ENCODE results near the gene ZFP3. TPM values are rescaled to one million over a fixed set of nuclear protein-coding genes. Genes with fewer than 3 reads are reported as not detected.
"Not testable (repeated sequence)": the region's sequence is repeated elsewhere in the genome, so short reads cannot be mapped to it uniquely, and the experiment has no call there.

Gene ZFP3
- not detected in 2 replicates for total RNA-seq (2014; rRNA removed; shearing (Covaris generic))
- not detected in 2 replicates for polyA plus RNA-seq (2015; cell fraction: cytosol; rRNA removed)
- polyA plus RNA-seq (2015; cell fraction: nucleus; rRNA removed) = not detected in 2 replicates

DNA sequence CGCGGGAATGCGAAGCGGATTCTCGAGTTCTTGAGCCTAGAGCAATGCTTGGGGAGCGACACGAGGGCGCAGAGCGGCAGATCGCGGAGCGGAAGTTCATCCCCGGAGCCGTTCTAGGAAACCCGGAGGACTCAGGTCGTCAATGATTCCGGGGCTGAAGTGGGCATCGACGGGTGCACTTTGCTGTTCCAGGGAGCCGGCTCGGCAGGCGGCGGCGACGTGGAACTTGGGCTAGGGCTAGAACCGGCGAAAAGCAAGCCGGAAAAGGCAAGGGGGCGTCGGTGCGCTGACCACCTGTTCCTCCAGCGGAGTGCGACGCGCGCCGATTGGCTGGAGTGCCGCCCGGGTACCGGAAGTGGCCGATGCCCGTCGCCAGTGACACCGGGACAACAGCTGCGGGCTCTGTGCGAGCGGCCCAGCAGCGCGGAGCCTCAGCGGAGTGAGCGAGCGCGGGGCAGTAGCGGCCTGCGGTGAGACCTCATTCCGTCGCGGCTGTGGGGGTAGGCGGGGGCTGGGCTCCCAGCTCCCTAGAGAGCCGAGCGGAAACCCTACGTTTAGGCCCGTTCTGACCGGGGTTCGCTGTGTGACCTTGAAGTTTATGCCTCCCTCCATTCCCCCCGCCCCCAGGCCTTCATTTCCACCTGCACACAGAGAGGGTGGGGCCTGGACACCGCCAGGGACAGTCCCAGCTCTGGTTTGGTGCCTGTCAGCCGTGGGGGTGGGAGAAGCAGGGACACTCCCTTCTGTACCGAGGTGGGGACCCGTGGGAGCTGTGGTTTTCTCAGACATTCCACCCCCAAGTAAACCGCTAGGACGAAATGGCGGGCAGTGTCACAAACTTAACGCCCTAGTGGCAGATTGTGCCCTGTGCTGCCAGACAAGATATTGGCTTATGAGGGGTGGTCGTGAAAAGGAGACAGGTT is at the start of gene ZFP3:
ZFP3 (plus strand) TSS at position 362 of the 923 bp plus-strand sequence. CDS start 13,038 bp downstream, outside the sequence.
- DNase-seq (ENCODE audit: low read depth) = no peak

DNA sequence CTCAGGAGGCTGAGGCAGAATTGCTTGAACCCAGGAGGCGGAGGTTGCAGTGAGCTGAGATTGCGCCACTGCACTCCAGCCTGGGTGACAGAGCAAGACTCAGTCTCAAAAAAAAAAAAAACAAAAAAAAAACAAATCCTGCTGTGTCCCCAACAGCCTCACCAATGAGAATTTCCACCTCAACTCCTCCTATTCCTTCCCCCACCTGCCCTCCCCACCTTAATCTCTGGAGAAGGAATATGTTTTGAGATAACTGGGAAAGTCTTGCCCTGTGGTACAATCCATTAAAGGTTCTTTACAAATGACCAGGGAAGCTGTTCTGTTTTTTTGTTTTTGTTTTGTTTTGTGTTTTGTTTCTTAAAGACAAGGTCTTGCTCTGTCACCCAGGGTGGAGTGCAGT is 48.1 kb upstream of the ZFP3 start:
- DNase-seq (ENCODE audit: low read depth) = not testable (repeated sequence)

DNA sequence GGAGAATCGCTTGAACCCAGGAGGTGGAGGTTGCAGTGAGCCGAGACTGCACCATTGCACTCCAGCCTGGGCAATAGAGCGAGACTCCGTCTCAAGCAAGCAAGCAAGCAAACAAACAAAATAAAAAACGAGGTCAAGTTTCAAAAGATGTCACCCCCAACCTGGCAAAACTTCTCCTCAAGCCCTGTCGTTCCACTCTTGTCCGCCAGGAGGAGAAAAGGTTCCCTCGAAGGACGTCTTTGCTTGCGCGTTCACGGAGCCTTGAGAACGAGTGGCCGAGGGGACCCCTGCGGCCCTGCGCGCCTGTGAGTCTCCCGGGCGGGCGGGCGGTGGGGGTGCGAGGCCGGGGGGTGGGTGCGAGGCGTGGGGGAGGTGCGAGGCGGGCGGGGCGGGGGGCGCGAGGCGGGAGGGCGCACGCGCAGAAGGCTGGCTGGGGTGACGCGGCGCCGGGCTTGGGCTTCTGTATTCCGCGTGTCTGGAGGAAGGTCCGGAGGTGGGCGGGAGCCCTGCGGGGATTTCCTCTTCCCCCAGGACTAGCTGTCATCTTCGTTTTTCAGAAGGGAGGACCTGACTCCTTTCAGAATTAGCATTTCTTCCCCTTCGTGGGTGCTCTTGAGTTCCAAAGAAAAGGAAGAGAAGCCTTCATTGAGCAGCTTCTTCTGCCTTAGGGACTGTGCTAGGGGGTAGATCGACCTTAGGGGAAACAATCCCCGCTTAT is 46.7 kb upstream of the ZFP3 start:
- peak; percentile 38 for DNase-seq (ENCODE audit: low read depth)

DNA sequence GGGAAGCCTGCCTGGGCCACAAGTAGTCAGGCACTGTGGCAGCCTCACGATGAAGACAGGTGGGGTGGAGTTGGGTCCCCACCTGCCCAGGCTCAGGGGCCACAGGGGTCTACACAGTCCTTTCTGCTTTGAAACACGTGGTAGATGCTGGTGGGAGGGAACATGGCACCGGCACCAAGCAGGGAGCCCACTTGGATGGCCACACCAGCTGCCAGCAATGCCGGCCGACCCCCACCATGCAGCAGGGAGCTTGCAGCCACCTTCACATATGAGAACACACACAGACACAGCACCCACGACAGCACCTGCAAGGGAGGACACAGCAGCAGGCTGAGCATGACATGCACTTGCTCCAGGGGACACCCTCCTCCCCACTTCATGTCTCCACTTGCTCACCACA is 45.4 kb upstream of the ZFP3 start:
- no peak for DNase-seq (ENCODE audit: low read depth)

DNA sequence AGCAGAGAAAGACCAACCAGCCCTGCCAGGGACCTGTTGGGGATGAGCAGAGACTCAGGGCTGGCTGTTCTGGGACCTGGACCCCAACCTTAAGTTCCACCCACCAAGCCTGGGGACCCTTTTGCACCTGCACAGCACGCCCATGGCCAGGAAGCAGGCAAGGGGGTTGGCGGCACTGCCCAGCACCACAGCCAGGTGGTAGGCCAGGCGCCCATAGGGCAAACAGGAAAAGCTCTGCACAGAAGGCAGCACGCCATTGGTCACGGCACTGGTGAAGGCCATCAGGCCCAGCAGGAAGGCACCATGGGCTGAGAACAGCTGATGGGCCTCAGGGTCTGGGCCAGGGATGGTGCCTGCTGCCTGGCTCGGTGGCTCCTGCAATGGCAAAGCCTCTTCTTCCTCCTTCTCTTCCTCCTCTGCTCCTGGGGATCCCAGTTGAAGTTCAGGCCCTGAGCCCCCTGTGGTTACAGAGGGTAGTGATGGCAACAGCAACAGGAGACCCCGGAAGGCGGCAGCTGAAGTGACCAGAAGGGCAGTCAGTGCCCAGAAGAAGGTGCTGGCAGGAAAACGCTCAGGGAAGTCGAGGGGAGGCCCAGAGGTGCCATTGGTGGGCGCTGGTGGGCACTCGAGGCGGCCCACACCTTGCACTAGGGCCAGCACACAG is 44.8 kb upstream of the ZFP3 start:
- no peak for DNase-seq (ENCODE audit: low read depth)

DNA sequence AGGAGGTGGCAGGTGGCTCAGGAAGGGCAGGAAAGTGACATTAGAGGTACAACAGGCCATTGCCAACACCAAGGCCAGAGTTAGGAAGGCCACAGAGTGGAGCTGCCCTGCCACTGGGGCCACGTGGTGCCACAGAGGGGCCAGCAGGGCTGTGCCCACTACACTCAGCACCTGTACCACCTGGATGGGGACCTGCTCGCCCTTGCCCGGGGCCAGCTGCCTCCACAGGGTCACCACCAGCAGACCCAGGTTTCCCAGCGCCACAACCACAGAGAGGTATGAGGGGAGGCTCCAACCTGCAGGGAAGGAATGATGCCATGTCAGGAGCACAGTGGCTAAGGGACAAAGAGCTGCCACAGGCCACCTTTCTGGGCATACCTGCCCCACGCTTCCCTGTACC is 44.2 kb upstream of the ZFP3 start:
- no peak for DNase-seq (ENCODE audit: low read depth)

DNA sequence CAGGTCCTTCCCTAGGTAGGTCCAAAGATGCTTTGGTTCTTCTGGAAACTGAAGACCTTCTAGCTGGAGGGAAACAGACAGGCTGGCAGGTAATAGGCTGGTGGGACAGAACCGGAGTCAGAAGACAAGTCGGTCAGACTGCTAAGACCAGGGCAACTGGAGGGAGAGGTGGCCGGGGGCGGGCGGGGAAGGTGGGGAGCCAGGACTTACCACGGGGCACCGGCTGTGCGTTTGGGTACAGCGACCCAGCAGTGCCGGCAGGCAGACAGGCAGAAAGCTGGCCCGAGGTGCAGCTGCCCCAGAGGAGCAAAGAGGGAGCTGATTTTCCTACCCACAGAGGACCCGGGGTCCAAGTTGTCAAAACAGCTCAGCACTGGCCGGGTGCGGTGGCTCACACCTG is 43.6 kb upstream of the ZFP3 start:
- no peak for DNase-seq (ENCODE audit: low read depth)

DNA sequence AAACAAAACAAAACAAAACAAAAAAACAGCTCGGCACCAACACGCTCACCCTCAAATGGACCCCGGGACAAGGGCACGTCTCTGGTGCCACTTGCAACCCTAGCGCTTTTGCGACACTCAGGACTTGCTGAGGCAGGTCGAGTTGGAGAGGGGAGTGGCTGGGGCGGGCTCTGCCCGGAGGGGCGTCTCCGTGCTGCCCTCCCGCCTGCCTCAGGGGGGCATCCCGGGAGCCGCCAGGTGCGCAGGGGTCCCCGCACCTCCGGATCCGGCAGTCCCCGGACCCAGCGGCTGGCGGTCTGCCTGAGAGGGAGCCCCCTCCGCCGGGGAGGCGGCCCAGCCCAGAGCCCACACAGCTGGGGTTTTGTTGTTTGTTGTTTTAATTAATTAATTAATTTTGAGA is 43.0 kb upstream of the ZFP3 start, which contains the start of gene SLC52A1:
SLC52A1 (minus strand) TSS at position 112 of the 400 bp plus-strand sequence. CDS start 820 bp downstream, outside the sequence.
- DNase-seq (ENCODE audit: low read depth) = no peak

DNA sequence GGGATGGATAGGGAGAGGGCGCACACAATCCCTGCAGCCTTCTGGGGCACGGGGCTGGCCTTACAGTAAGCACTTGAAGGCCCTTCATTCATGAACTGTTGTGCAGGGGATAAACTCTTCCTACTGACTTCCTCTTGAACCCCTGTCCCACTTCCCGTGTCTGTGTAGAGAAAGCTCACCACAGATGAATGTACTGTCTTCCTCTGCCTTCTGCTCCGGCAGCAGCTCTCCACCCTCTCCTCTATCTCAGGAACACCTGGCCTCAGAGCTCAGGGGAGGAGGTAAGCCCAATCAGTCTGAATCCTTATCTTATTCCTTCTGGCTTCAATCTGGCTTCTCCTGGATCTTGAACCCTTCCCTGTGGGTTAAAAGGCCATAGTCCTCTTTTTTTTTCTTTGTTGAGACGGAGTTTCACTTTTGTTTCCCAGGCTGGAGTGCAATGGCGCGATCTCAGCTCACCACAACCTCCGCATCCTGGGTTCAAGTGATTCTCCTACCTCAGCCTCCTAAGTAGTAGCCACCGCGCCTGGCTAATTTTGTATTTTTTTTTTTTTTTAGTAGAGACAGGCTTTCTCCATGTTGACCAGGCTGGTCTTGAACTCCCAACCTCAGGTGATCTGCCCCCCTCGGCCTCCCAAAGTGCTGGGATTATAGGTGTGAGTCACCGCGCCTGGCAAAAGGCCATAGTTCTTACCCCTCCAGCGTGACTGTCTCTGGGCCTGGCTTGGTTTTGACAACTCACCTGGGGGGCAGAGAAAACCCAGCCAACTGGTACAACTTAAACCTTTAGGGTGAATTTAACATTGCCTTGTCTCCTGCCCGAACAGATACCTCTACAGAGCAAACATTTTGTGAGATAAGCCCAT is 35.9 kb upstream of the ZFP3 start:
- DNase-seq (ENCODE audit: low read depth) = no peak

DNA sequence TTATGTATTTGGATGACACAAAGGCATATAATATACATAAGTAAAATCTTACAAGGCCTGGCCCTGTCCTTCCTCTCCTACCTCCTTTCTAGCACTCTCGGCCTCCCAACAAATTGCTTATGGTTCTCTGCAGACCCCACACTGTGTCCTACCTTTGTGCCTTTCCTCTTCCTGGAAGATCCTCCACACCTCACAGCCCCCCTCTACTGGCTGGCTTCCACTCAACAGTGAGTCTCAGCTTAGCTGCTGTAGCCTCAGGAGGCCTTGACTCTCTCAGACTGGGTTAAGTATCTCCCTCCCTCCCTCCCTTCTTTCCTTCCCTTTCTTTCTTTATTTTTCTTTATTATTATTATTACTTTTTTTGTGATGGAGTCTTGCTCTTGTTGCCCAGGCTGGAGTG is 34.7 kb upstream of the ZFP3 start:
- no peak for DNase-seq (ENCODE audit: low read depth)

DNA sequence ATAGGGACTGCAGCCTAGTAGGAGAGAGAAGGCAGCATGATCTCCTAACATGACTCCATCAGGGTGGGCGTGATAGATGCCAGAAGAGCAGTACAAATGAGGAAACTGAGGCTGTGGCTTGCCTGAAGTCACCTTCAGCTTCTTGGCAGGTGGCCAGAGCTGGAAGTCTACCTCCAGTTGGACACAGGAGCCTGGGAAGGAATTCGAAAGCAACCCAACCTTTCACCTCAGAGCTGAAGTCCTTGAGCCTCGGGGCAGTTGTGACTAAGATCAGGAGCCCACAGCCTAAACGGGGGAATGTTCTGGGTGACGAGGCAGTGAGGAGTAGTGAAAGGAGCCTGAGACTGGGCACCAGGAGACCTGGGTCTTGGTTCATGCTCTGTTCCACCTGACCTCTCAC is 33.6 kb upstream of the ZFP3 start:
- DNase-seq (ENCODE audit: low read depth) = no peak

DNA sequence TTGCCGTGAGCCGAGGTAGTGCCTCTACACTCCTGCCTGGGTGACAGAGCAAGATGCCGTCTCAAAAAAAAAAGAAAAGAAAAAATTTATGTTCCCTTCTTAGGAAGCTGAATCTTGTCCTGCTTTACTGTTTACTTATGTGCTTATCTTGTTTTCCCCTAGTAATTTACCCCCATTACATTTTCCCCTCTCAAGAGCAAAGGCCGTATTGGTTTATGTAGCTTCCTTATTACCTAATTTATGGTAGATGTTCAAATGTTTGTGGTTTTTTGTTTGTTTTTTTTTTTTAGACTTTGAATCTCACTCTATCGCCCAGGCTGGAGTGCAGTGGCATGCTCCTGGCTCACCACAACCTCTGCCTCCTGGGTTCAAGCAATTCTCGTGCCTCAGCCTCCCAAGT is 32.8 kb upstream of the ZFP3 start:
- no peak for DNase-seq (ENCODE audit: low read depth)

DNA sequence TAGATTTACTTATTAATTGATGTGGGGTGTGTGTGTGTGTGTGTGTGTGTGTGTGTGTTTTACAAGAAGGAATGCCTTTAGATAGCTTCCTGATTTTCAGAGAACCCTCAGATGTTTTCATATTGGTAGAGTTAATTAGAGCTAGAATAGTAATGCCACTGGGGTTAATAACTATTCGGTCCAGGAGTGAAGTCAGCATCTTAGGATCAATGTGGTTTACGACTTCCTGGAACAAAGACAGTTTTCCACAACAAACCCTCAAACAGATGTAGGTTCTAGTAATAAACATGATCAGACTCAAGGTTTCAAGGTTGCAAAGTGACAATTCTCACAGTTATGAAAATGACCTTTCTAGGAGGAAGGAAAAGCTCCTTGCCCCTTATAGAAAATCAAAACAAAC is 30.8 kb upstream of the ZFP3 start:
- no peak for DNase-seq (ENCODE audit: low read depth)

DNA sequence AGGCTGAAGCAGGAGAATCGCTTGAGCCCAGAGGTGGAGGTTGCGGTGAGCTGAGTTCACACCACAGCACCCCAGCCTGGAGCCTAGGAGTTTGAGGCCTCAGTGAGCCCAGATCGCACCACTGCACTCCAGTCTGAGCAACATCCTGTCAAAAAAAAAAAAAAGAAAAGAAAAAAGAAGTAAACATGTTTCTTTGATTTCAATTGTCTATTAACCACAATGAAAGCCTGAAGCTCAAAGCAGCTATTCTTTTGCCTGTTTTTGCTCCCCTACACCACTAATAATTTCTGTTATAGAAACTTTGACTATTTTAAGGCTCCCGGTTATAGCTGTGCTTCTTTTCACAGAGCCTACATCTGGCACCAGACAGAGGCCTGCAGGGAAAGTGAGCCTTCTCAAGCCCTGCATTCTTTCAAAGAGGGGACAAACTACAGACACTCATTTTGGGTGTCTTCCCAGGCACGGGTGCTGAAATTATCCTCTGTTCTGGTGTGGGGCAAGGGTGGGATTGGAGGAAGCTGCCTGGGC is 28.9 kb upstream of the ZFP3 start:
- DNase-seq (ENCODE audit: low read depth) = no peak

DNA sequence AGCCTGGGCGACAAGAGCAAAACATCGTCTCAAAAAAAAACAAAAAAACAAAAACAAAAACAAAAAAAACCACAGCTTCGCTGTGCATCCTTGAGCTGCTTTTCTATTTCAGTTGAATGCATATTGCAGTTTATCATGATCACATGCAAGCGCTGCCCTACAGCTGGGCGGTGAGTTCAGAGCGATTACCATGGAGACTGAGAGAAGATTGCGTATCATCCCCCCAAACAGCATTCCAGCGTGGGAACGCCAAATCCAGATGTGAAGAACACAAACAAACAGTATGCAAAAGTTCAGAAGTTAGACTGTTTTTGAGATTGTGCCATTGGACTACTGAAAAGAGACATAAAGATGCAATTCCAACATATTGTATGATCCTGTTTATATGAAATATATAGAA is 28.0 kb upstream of the ZFP3 start:
- no peak for DNase-seq (ENCODE audit: low read depth)

DNA sequence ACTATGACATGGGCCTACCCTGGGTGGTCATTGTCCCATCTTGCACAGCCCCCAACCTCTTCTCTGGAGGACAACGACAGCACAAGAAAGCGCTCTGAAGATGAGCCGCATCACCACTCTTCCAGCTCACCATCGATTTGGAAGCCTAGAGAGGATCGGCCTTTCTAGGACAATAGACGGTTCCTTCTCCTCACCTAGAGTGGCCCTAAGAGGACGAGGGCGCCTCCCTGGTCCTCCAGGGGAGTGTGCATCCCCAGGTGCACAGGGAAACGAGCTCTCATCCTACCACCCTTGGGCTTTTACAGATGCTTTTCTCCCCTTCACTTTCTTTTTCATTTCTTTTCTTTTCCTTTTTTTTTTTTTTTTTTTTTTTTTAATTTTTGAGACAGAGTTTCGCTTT is 22.7 kb upstream of the ZFP3 start:
- DNase-seq (ENCODE audit: low read depth) = no peak

DNA sequence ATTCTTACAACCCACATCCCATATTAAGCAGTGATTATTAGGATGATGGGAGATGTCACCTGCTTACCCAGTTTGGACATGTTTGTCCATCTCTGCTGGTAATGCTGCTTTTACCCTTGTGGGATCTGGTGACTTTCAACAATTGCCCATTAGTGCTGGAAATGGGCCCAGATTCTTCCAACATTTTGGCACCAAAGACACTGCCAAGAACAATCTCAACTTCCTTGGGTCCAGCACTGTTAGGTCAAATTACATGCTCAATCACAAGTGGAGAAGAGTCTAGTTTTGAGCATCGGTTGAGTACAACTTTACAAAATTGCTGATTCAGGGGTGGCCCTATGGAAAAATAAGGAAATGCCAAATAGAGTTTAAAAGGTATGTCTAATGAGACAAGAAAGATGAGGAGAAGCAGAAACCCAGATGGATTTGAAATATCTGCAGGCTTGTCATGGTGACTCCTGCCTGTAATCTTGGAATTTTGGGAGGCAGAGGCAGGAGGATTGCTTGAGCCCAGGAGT is 13.0 kb upstream of the ZFP3 start:
- DNase-seq (ENCODE audit: low read depth) = no peak

DNA sequence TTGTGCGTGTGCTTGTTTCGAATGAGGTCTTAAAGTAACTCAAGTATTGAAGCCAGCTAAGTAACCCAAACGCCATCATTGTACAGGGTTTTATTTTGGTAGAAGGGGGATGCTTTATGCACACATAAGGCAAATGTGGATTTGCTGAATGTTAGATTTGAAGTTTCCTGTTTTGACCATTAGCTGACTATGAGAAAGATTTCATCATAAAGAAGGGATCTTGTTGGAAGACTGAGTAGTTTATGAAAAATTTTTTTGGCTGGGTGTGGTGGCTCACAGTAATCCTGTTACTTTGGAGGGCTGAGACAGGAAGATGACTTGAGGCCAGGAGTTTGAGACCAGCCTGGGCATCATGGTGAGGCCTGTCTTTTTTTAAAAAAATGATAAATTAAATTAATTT is 10.0 kb upstream of the ZFP3 start:
- DNase-seq (ENCODE audit: low read depth) = no peak

DNA sequence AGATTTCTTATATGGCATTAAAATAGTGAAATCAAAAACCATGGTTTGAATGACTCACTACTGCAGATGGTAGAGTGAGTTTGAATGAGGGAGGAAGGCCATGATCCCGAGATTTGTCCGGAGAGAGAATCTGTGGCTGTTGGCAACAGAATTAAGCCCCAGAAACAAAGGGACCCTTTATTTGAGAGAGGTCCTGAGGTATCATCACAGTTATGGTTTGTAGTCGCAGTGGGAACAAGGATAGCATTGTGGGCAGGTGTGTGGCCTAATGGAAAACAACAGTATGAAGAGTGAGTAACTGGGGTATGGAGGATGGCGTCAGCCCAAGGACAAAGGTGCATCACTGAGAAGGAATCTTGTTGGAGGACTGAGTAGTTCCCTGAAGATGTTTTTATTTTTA is 8.5 kb upstream of the ZFP3 start:
- DNase-seq (ENCODE audit: low read depth) = peak; percentile 65

DNA sequence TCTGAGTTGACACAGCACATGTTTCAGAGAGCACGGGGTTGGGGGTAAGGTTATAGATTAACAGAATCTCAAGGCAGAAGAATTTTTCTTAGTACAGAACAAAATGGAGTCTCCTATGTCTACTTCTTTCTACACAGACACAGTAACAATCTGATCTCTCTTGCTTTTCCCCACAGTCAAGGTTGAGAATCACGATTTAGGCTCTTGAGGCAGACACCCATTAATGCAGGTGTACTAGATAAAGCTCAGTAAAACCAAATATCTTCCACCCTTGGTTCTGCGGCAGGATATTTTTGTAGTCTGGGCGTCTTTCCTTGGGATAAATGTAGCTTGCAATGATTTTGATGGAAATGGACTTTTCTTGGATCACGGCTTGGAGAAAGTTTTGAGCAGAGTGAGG is 2.8 kb upstream of the ZFP3 start:
- not testable (repeated sequence) for DNase-seq (ENCODE audit: low read depth)
